ENCODE data around the gene CCDC93.

- TF ChIP-seq CTCF (IDR thresholded peaks at IDR 0.05) (no peak), POLR2A (IDR thresholded peaks at IDR 0.05) (no peak)
These were observed 61.6 kb downstream of the CCDC93 start for GRCh38 chr2:117952228-117952627.
